Superior temporal gyrus (tissue), 1 donor: ENCODE measurements around the gene GIPC3.

ENCODE experiments used
- DNase-seq: peaks from one replicate; pipeline ENCODE4 v3.0.0-alpha.2; 2016; ENCODE audit errors: extremely low spot score

Gene GIPC3

DNA sequence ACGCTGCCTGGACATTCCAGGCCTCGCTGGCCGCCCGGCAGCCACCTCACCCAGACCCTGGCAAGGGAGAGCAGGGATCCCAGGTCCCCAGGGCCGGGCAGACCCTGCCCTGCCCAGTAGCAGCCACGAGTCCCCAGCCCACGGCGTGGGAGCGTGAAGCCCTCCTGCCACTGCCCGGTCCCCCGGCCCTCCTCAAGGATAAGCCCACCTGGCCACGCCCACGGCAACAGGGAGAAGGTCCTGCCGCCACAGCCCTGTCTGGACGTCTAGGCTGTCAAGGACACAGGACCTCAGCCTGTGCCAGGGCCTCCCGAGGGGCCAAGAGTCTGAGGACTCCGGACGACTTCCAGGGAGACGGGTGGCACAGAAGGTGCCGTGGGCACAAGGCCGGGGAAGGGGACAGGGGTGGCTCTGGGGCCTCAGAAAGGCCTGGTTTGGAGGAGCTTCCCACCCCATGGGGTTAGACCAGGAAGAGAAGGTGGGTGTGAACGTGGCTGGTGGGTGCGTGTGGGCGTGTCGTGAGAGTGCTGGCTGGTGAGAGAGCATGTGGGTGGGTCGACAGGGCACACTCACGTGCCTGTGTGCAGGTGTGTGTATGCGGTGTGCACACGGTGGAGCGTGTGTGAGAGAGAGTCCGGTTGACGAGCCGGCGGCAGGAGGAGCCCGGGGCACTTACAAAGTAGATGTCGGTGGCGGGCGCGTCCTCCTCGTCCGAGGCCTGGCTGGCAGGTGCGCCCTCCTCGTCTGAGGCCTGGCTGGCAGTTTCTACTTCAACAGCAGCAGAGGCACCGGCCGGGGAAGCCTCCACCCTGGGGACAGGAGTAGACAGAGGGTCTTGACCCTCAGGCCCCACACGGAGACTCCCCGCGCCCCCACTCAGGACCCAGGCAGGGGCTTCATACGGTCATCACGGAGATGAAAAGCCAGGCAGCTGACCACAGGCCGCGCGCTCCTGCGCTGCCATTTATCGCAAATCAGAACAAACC is 53.2 kb downstream of the GIPC3 start:
- DNase-seq = no peak

DNA sequence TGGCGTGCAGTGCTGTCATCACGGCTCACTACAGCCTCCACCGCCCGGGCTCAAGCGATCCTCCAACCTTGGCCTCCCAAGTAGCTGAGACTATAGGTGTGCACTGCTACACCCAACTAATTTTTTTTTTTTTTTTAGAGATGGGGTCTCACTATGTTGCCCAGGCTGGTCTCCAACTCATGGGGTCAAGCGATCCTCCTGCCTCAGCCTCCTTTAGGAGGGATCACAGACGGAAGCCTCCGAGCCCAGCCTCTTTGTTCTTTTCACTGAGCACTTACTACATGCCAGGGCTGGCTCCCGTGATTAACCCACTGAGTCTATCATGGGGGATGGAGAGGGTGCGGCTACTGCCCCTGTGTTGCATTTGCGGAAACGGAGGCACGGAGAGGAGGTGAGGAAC is 54.2 kb downstream of the GIPC3 start:
- DNase-seq = no peak

DNA sequence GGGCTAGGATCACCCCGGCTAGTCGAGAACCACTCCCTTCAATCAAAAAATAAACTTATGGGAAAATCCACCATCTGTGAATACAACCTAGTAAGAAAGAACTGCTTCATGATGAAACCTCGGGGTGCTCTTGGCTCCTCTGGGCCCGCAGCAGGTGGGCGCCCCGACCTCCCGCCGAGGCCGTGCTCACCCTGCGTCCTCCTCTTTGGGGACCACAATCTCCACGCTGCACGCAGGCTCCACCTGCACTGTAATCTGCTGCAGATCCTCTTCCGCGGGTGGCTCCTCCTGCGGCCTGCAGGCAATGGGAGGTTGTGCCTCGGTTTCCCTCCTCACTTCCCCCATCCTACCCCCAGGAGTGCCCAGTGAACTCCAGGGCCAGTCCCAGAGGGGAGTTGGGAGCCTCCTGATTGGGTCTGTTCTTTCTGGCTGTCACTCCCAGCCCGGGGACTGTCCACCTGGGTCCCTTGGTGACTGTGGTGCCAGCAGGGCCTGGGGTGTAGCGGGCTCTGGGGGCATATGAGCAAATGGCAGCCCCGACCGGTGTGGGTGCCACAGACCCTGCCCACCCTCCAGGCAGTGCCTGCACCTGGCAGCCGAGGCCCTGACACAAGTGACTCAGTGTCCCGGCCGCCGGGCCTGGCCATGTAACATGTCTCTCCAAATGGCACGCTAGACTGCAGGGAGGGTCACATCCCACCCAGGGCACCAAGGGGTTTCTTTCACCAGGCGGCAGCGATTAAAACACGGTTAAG is 56.4 kb downstream of the GIPC3 start:
- no peak for DNase-seq

DNA sequence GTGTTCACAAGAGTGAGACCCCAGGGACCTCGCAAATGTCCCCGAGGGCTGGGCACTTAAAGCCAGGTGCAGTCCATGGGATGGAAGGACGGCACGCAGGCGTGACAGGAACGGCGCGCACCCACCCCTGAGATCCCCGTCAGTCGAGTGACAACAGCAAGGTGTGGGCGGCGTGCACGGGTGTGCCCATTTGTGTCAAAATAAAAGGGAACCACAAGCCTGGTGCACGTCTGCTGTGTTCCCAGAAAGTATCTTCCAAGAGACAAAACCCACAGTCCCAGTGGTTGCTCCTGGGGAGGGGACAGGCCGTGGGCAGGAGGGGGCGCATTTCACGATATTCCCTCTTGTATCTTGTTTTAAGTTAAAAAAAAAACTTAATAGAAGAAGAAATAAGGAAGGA is 57.0 kb downstream of the GIPC3 start:
- DNase-seq = no peak
